ENCODE measurements around the gene TSHZ2. TPM values are rescaled to one million over a fixed set of nuclear protein-coding genes. Genes with fewer than 3 reads are reported as not detected.
A peak's percentile ranks its signal among the peaks of the same experiment; 100 is the strongest.

TSHZ2 gene
- total and polyA plus RNA-seq, 9 donors, result 7.3 to 23.1 (median 12.5) TPM

DNA sequence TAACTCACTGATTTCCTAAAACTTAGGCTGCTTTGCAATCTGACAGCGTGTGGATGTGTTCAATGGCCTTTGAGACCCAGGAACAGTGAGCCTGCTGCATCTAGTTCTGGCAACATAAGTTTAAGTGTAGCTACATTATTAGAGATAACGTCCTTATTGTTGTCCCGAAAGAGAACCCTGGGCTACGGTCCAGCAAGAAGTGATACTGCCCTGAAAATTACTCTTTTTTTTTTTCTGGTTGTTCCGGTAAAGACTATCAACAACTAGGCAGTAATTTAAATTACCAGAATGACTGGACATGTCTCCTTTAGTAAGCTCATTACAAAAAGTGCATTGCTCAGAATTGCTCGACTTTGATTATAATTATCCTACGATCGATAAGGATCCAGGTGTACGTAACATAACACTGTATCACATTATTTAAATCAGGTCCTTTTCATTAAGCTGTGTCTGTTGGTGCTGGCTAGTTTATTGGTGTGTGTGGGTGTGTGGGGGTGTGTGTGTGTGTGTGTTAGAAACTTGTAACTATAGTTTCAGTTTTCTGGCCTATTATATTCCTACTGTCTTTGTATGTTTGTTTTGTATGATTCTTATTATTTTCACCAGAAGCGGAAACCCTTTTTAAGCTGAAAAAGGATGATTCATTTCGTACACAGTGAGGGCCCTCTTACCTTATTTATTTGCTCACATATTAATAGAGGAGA lies 3.0 kb downstream of the TSHZ2 start:
- 11% methylated on average over 1 of the region's 11 CpGs for WGBS (ENCODE audit: insufficient coverage)
- H3K27ac ChIP-seq (ENCODE audit: low read length), result peak overlapping the region; percentile 86

DNA sequence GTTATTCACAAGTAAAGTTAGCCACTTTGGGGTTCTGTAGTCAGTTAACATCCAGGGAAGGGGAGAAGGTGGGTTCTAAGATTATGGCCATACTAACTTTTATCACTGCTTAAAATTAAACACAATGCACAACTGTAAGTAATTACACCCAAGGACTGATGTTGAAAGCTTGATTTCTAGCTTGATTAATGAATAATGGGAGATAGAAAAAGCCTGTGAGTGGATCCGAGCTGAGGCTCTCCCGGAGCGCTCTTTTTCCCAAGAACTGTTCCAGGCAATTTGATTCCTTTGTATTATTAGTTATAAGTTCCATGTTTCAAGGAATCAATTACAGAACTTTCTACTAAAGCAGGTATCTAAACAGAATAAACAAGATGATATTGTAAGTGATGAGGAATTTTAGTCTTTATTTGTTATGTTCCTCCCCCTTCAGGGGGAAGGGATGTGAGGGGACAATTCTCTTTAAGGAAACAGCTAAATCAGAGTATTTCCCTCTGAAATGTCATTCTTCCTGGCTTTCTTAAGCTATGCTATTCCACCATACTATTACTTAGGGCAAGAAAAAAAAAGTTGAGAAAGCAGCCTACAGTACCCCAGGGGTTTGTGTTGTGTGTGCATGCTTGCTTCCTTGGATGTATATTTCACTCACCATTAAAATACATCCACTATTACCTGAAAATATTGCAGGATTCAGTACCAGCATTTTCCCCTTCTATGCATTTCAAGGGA lies 3.8 kb downstream of the TSHZ2 start:
- H3K36me3 ChIP-seq (ENCODE audit: control insufficient read depth, insufficient read depth, low read length), result no peaks in the 10 kb centered on the region
- no peaks in the 10 kb centered on the region for H3K4me1 ChIP-seq (ENCODE audit: control insufficient read depth, insufficient read depth, low read length)
- H3K9me3 ChIP-seq (replicated peaks; ENCODE audit: control insufficient read depth, low read depth, low read length), result no peaks in the 10 kb centered on the region
- peaks cover 20% of the 10 kb centered on the region for H3K27me3 ChIP-seq (ENCODE audit: control insufficient read depth, insufficient read depth, low read length)
- peak overlapping the region; percentile 86 for H3K27ac ChIP-seq (ENCODE audit: low read length)
- peak; percentile 55 for DNase-seq
- WGBS (ENCODE audit: insufficient coverage), result no CpG with 5 or more reads among the region's 3 CpGs
- peak overlapping the region; percentile 65 for H3K4me3 ChIP-seq (ENCODE audit: low read length)

More for the DNA sequence above, 3.0 kb downstream of the TSHZ2 start:
- DNase-seq, result peak; percentile 83
- Histone ChIP-seq H3K27me3 (ENCODE audit: control insufficient read depth, insufficient read depth, low read length) (peaks cover 20% of the 10 kb centered on the region), H3K4me1 (ENCODE audit: control insufficient read depth, insufficient read depth, low read length) (no peaks in the 10 kb centered on the region), H3K4me3 (ENCODE audit: low read length) (peak overlapping the region; percentile 65), H3K9me3 (replicated peaks; ENCODE audit: control insufficient read depth, low read depth, low read length) (no peaks in the 10 kb centered on the region), H3K36me3 (ENCODE audit: control insufficient read depth, insufficient read depth, low read length) (no peaks in the 10 kb centered on the region)

DNA sequence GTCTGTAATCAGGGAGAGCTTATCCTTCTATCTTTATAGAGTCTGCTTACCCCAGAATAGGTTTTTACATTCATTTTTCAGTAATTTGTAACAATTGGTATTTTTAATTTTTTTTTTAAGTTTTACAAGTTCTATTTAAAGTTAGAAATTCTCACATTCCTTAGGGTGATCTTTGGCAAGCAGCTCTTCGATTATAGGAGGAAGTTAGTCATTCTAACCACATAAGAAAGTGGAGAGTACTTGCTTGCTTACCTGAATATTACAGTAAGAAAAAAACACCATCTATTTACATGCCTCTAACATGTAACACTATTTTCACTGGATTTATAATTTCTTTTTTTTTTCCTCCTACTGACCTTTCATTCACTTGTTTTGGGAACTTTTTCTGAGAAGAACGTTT lies 6.7 kb downstream of the TSHZ2 start:
- WGBS (ENCODE audit: insufficient coverage), result no CpG with 5 or more reads among the region's 2 CpGs

DNA sequence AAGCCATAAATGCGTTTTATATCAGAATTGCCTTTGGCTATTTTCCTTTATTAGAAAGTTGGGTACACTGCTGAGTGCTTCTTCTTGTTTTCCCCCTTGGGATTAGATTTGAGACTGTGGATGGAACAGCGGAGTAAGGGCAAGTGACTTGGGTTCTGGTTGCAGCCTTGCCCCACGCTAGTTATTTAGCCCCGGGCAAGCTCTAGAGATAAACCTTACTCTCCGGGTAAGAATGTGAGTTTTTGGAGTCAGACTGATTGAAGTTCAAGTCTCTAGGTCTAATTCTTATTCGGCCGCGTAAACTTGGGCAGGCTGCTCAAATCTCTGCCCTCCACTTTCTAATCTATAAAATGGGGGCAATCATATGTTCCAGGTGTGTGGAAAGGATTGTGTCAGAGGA lies 8.9 kb downstream of the TSHZ2 start:
- Histone ChIP-seq H3K9me3 (replicated peaks; ENCODE audit: control insufficient read depth, low read depth, low read length) (no peaks in the 10 kb centered on the region), H3K4me3 (ENCODE audit: low read length) (no peak overlapping the region), H3K27ac (ENCODE audit: low read length) (no peak overlapping the region), H3K36me3 (ENCODE audit: control insufficient read depth, insufficient read depth, low read length) (peaks cover 2% of the 10 kb centered on the region), H3K27me3 (ENCODE audit: control insufficient read depth, insufficient read depth, low read length) (no peaks in the 10 kb centered on the region), H3K4me1 (ENCODE audit: control insufficient read depth, insufficient read depth, low read length) (no peaks in the 10 kb centered on the region)
- 83% methylated on average over 2 of the region's 8 CpGs for WGBS (ENCODE audit: insufficient coverage)
- DNase-seq, result no peak

More for the DNA sequence above, 6.7 kb downstream of the TSHZ2 start:
- peaks cover 2% of the 10 kb centered on the region for H3K36me3 ChIP-seq (ENCODE audit: control insufficient read depth, insufficient read depth, low read length)
- no peaks in the 10 kb centered on the region for H3K9me3 ChIP-seq (replicated peaks; ENCODE audit: control insufficient read depth, low read depth, low read length)
- no peak overlapping the region for H3K4me3 ChIP-seq (ENCODE audit: low read length)
- H3K27ac ChIP-seq (ENCODE audit: low read length), result peak overlapping the region; percentile 42
- DNase-seq, result peak; percentile 53
- H3K27me3 ChIP-seq (ENCODE audit: control insufficient read depth, insufficient read depth, low read length), result no peaks in the 10 kb centered on the region
- H3K4me1 ChIP-seq (ENCODE audit: control insufficient read depth, insufficient read depth, low read length), result no peaks in the 10 kb centered on the region

DNA sequence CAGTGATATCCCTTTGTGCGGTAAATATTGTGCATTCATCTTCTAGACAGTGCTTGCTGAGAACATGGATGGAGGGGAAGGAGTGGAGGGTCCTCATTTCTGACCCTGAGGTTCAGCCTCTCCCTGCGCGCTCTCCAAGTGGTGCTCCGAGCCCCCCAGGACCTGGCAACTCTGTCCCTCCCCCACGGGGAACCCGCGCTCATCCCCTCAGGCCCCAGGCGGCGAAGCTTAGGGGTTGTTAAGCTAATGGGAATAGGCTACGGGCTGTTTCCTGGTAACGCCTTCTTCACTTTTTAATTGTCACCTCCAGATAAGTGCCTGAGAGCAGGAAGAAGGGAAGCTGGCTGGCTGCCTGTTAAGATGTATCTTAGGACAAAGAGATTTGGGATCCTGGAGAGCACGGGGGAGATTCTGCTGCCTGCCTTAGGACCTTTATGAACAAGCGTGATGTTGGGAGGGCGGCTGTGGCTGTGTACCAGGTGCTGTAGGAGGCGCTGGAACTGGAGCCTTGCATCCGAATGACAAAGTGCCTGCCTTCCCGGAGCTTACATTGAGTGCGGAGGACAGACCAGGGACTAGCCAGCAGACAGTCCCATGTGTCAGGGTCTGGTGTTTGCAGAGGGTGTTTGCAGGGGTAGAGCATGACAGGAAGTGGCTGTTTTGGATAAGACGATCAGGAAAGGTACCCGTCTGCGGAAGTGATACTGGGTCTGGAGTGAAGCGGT lies 11.7 kb downstream of the TSHZ2 start:
- H3K4me1 ChIP-seq (ENCODE audit: control insufficient read depth, insufficient read depth, low read length), result no peaks in the 10 kb centered on the region
- no peak overlapping the region for H3K4me3 ChIP-seq (ENCODE audit: low read length)
- DNase-seq, result no peak
- no peaks in the 10 kb centered on the region for H3K27me3 ChIP-seq (ENCODE audit: control insufficient read depth, insufficient read depth, low read length)
- H3K36me3 ChIP-seq (ENCODE audit: control insufficient read depth, insufficient read depth, low read length), result peaks cover 2% of the 10 kb centered on the region
- H3K27ac ChIP-seq (ENCODE audit: low read length), result no peak overlapping the region
- H3K9me3 ChIP-seq (replicated peaks; ENCODE audit: control insufficient read depth, low read depth, low read length), result no peaks in the 10 kb centered on the region
- WGBS (ENCODE audit: insufficient coverage), result 66% methylated on average over 12 of the region's 22 CpGs

DNA sequence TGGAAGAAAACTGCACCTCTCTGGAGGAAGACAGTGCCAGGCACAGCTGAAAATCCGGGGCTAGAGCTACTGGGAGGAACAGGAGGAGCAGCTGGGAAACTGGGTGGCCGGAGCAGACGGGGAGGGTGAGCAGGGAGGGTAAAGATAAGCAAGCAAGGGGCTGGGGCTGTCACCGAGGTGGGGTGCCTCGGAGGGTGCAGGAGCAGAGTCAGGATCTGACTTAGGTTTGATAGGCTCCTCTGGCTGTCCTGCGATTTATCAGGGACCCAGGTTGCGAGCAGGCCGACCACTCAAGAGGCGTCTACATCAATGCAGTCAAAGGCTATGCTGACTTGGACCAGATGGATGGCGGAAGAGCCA lies 12.3 kb downstream of the TSHZ2 start:
- no peak overlapping the region for H3K27ac ChIP-seq (ENCODE audit: low read length)
- no peaks in the 10 kb centered on the region for H3K27me3 ChIP-seq (ENCODE audit: control insufficient read depth, insufficient read depth, low read length)
- no peak for DNase-seq
- peaks cover 2% of the 10 kb centered on the region for H3K36me3 ChIP-seq (ENCODE audit: control insufficient read depth, insufficient read depth, low read length)
- H3K9me3 ChIP-seq (replicated peaks; ENCODE audit: control insufficient read depth, low read depth, low read length), result no peaks in the 10 kb centered on the region
- no peak overlapping the region for H3K4me3 ChIP-seq (ENCODE audit: low read length)
- H3K4me1 ChIP-seq (ENCODE audit: control insufficient read depth, insufficient read depth, low read length), result no peaks in the 10 kb centered on the region
- 81% methylated on average over 9 of the region's 10 CpGs for WGBS (ENCODE audit: insufficient coverage)

DNA sequence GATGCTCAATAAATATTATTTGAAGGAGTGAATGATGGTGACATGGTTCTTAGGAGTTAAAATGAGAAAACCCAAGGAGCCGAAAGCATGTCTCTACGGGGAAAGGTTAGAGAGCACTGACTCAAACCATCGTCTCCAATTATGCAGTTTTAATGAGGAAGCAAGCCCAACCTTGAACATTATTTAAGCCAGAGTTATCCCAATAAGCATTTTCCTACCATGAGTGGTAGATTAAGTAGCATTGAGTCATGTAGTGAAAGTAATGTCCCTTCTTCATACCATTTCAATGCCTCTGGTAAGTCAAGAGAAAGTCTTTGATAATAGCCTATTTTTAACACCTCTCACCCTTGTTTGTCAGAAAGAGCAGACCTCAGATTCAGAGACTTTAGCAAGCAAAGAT lies 13.5 kb downstream of the TSHZ2 start:
- Histone ChIP-seq H3K9me3 (replicated peaks; ENCODE audit: control insufficient read depth, low read depth, low read length) (no peaks in the 10 kb centered on the region), H3K27ac (ENCODE audit: low read length) (no peak overlapping the region), H3K4me1 (ENCODE audit: control insufficient read depth, insufficient read depth, low read length) (no peaks in the 10 kb centered on the region), H3K27me3 (ENCODE audit: control insufficient read depth, insufficient read depth, low read length) (no peaks in the 10 kb centered on the region), H3K4me3 (ENCODE audit: low read length) (no peak overlapping the region), H3K36me3 (ENCODE audit: control insufficient read depth, insufficient read depth, low read length) (peaks cover 2% of the 10 kb centered on the region)
- no peak for DNase-seq
- WGBS (ENCODE audit: insufficient coverage), result no CpG with 5 or more reads among the region's 3 CpGs

DNA sequence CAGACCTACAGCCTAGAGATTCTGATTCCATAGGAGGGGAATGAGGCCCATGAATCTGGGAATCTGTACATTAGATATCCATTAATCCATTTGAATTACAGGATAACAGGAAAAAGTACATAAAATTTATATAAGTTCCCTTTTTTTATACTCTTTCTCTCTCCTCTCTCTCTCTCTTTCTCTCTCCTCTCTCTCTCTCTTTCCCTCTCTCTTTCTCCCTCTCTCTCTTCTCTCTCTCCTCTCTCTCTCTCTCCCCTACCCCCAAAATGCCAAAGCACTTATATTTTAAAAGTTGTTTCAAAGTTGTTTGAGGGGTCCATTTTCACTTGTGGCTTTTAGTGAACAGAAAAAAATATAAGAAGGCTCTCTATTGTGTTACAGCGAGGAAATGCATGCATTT lies 15.1 kb downstream of the TSHZ2 start:
- WGBS (ENCODE audit: insufficient coverage), result no CpG with 5 or more reads among the region's 1 CpG

DNA sequence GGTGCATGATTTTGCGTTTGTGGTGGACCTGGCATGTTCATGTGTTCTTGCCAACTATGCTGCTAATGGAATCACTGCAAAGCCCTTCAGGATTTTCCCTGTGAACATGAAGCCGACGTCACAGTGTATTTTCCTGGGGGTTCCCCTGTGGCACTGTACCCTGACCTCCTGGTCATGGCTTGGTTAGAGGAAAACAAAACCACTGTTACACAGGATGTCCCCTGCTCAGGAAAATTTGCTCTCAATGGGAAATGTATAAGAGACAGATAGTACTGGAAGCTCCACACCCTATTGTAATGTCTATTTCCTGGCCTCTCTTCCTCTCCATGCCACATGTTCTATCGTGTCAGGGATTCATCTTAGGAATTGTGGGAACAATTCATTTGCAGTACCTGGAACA lies 19.7 kb downstream of the TSHZ2 start:
- H3K4me3 ChIP-seq (ENCODE audit: low read length), result no peak overlapping the region
- H3K27ac ChIP-seq (ENCODE audit: low read length), result peak overlapping the region; percentile 90
- peaks cover 6% of the 10 kb centered on the region for H3K4me1 ChIP-seq (ENCODE audit: control insufficient read depth, insufficient read depth, low read length)
- H3K27me3 ChIP-seq (ENCODE audit: control insufficient read depth, insufficient read depth, low read length), result no peaks in the 10 kb centered on the region
- no peaks in the 10 kb centered on the region for H3K36me3 ChIP-seq (ENCODE audit: control insufficient read depth, insufficient read depth, low read length)
- DNase-seq, result peak; percentile 58
- no peaks in the 10 kb centered on the region for H3K9me3 ChIP-seq (replicated peaks; ENCODE audit: control insufficient read depth, low read depth, low read length)
- 64% methylated on average over 1 of the region's 4 CpGs for WGBS (ENCODE audit: insufficient coverage)

More for the DNA sequence above, 15.1 kb downstream of the TSHZ2 start:
- H3K4me3 ChIP-seq (ENCODE audit: low read length), result no peak overlapping the region
- H3K27ac ChIP-seq (ENCODE audit: low read length), result no peak overlapping the region
- DNase-seq, result no peak
- no peaks in the 10 kb centered on the region for H3K9me3 ChIP-seq (replicated peaks; ENCODE audit: control insufficient read depth, low read depth, low read length)
- peaks cover 2% of the 10 kb centered on the region for H3K36me3 ChIP-seq (ENCODE audit: control insufficient read depth, insufficient read depth, low read length)
- H3K27me3 ChIP-seq (ENCODE audit: control insufficient read depth, insufficient read depth, low read length), result no peaks in the 10 kb centered on the region
- peaks cover 3% of the 10 kb centered on the region for H3K4me1 ChIP-seq (ENCODE audit: control insufficient read depth, insufficient read depth, low read length)

DNA sequence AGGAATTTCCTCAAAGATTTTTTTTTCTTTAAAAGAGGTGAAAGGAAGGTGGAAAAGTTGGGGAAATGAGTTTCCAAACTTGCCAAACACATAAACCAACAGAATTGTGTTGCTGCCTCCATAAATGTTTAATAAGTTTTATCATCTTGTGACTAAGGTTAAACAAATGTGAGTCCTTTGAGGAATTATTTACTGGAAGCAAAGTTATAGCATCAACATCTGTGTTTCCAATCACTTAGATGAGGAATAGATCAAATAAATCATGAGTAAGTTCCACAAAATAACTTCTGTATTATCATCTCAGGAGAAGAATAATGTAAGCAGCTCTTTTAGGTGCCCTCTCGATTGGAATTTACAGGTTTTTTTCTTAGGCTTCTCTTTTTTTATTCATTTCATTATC lies 20.5 kb downstream of the TSHZ2 start:
- DNase-seq, result peak; percentile 89
- no peaks in the 10 kb centered on the region for H3K27me3 ChIP-seq (ENCODE audit: control insufficient read depth, insufficient read depth, low read length)
- H3K36me3 ChIP-seq (ENCODE audit: control insufficient read depth, insufficient read depth, low read length), result no peaks in the 10 kb centered on the region
- H3K4me3 ChIP-seq (ENCODE audit: low read length), result no peak overlapping the region
- H3K27ac ChIP-seq (ENCODE audit: low read length), result peak overlapping the region; percentile 90
- H3K4me1 ChIP-seq (ENCODE audit: control insufficient read depth, insufficient read depth, low read length), result peaks cover 7% of the 10 kb centered on the region
- no peaks in the 10 kb centered on the region for H3K9me3 ChIP-seq (replicated peaks; ENCODE audit: control insufficient read depth, low read depth, low read length)
- no CpG with 5 or more reads among the region's 1 CpG for WGBS (ENCODE audit: insufficient coverage)
